CD4-positive, alpha-beta T cell treated with Interleukin-4 for 1 hour (primary cell): ENCODE data around the gene C3orf38.
"Not testable (repeated sequence)": the region's sequence is repeated elsewhere in the genome, so short reads cannot be mapped to it uniquely, and the experiment has no call there.

Experiments used
- DNase-seq, 2 donors: peaks; one replicate each; pipeline ENCODE4 v3.0.0-alpha.2; 2020 to 2022

The C3orf38 gene

DNA sequence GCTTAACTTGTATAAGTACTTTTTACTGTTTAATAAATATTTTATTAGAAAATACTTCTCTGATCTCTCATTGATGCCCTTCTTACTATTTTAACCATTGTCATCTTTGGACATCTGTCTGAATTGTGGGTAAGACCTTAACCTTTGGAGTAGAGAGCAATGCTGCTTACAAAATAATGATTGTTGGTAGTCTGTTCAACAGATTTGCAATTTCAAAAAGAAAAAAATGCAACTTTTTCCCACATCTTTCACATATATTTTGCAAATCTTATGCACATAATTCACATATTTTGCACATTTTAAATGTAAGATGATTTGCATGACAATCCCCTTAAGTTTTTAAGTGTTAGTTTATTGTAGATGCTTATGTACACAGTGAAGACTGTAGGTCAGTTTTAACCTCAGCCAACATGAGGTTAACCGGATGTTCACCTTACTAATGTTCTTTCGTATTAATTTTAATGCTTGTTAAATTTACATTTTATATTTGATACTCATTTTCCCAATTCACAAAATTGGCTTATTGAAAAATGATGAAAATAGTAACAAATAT, 16.7 kb downstream of the C3orf38 start:
- no peak for DNase-seq

GRCh38 chr3:88167173-88167572, 17.4 kb downstream of the C3orf38 start:
- no peak for DNase-seq

GRCh38 chr3:88167704-88168103, 17.9 kb downstream of the C3orf38 start:
- DNase-seq = no peak

- DNase-seq = no peak
Measured at GRCh38 chr3:88168171-88168570, 18.4 kb downstream of the C3orf38 start.

GRCh38 chr3:88180398-88180999, 30.7 kb downstream of the C3orf38 start:
- peak; percentile 14 to 51 for DNase-seq

GRCh38 chr3:88182165-88182918, 32.6 kb downstream of the C3orf38 start:
- not testable (repeated sequence) for DNase-seq

DNA sequence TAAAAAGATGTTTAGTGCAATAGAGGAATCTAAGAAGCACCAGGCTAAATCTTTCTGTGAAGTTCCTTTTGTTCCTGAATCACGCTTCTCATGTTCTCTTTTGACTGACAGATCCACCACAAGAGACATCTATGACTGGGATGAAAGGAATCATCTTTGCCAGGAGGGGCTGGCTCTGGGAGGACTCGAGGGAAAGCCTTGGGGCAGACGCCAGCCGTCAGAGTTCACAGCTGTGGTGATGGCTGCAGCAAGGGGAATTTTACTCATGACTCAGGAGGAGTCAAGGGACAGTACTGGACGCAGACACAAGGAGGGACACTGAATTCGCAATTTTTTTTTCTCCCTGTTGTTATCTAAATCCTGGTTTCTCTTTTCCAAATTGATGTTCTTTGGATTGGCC, 38.7 kb downstream of the C3orf38 start:
- no peak for DNase-seq

GRCh38 chr3:88189361-88189810, 39.6 kb downstream of the C3orf38 start:
- DNase-seq = no peak

DNA sequence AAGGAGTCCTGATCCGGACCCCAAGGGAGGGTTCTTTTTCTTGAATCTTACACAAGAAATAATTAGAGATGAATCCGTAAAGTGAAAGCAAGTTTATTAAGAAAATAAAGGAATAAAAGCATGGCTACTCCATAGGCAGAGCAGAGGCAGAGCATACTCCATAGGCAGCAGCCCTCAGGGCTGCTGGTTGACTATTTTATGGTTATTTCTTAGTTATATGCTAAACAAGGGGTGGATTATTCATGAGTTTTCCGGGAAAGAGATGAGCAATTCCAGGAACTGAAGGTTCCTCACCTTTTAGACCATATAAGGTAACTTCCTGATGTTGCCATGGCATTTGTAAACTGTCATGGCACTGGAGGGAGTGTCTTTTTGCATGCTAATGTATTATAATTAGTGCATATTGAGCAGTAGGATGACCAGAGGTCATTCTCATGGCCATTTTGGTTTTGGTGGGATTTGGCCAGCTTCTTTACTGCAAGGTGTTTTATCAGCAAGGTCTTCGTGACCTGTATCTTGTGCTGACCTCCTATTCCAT, 42.2 kb downstream of the C3orf38 start:
- no peak for DNase-seq

DNA sequence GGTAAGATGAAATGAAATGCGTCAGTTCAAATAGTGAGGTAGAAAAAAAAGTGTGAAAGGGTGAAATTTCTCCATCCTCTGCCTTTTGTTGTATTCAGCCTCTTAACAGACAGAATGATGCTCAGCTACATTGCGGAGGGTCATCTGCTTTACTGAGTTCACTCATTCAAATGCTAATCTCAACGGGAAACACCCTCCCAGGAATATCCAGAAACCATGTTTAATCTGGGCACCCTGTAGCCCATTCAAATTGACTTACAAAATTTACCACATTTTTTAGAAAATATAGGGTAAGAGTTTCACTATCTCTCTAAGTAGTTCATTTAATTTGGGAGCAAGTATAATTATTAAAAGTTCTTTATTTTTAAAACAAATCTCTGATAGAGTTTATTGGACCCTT, 42.9 kb downstream of the C3orf38 start:
- no peak for DNase-seq

DNA sequence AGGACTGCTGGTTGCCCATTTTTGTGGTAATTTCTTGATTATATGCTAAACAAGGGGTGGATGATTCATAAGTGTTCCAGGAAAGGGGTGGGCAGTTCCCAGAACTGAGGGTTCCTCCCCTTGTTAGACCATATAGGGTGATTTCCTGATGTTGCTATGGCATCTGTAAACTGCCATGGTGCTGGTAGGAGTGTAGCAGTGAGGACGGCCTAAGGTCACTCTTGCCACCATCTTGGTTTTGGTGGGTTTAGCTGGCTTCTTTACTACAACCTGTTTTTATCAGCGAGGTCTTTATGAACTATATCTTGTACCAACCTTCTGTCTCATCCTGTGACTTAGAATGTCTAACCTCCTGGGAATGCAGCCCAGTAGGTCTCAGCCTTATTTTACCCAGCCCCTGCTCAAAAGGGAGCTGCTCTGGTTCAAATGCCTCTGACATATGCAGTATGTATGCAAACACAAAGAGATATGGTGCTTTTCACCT, 46.2 kb downstream of the C3orf38 start:
- DNase-seq = no peak

DNA sequence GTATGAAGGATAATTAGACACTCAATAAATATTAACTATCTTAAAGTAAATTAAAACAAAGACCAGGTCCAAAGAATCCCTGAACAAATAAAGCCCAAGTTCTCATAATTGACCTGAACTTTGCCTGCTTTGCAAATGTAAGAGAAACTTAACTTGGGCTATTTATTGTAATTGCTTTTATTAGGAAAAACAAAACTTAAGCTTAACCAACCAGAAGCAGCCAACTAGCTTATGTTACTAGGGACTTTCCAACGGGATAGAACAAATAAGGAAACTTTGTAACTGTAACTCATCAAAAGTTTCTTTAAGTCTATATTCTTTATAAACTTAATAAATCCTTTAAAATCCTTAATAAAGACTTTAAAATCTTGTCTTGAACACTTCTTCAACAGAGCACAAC, 48.4 kb downstream of the C3orf38 start:
- no peak for DNase-seq

GRCh38 chr3:88203642-88204055, 53.9 kb downstream of the C3orf38 start:
- peak; percentile 32 to 43 for DNase-seq
